ENCODE measurements around the gene TAF11.

DNA sequence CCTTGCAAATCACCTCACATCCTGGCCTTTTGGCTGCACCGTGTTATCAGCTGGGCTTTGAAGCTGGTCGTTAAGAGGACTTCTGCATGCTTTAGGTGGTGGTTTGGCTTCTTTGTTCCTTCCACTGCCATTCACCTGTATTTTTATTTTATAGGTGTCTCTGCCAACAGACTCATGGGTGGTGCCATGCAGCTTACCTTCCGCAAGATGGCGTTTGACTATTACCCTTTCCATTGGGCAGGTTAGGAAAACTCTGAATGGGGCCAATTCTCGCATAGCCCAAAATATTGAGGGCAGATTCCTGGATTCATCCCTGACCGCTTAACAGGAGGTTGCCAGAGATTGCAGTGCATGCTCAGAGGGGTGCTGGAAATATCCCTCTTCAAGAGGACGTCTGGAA, 32.4 kb downstream of the TAF11 start:
- TF ChIP-seq GATA2 (IDR thresholded peaks at IDR 0.05; ENCODE audit: low read depth, low read length) (no peak), GATA3 (IDR thresholded peaks at IDR 0.05; ENCODE audit: low read depth, low read length) (no peak)
